Activated CD4-positive, CD25-positive, alpha-beta regulatory T cell treated with anti-CD3 and anti-CD28 coated beads, Interleukin-2, amount 50 U/mL, for 24 hours (primary cell): ENCODE measurements around the gene TAF6.

Experiments used
- ATAC-seq, 2 donors: fragments of 150-1000 bp; cut with Tn5 transposase; one replicate each; pipeline ENCODE4 v1.10.0; 2021; ENCODE audit warnings: mild to moderate bottlenecking in 1 of 2, moderate library complexity in 1 of 2

TAF6 gene

GRCh38 chr7:100091411-100092181 lies 27.6 kb downstream of the TAF6 start:
- ATAC-seq: no peak

GRCh38 chr7:100090527-100091410 lies 28.4 kb downstream of the TAF6 start:
- ATAC-seq: peak in 1 of 2 donors; percentile 15

GRCh38 chr7:100089458-100090196 lies 29.5 kb downstream of the TAF6 start:
- no peak for ATAC-seq

DNA sequence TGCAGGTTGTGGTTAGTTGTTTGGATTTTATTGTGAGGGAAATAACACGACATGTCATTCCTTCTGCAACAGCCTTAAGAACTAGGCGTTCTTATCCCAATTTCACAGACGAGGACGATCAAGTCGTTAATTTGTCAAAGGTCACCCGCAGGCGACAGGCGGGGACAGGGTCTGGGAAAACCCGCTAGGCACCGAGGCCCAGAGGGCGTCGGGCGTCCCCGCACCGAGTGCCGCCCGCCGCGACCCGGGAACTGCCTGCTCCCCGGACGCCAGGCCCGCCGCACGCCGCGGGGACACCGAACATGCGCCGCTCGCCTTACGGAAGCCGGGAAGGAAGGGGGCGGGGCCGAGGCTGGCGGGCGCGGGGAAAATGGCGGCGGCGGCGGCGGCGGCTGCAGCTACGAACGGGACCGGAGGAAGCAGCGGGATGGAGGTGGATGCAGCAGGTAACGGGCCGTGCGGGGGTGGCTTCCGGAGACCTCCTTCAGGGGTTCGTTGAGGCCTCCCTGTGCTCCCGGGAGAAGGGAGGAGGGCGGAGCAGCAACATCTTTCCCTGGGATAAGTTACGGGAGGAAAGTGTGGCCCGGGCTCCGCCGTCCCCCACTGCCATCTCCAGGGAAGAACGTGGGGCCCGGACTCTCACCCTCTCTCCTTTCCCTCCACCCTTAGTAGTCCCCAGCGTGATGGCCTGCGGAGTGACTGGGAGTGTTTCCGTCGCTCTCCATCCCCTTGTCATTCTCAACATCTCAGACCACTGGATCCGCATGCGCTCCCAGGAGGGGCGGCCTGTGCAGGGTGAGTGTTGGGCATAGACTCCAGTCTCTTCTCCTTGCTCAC lies 30.3 kb downstream of the TAF6 start, which contains the start of gene COPS6:
Gene COPS6 (plus strand): TSS at position 349 of the 837 bp plus-strand sequence. CDS start 22 bp downstream, at position 371.
- ATAC-seq: peak; percentile 65 to 71

- no peak for ATAC-seq
These were observed 31.0 kb downstream of the TAF6 start for GRCh38 chr7:100088095-100088620.

GRCh38 chr7:100087055-100087750 lies 32.0 kb downstream of the TAF6 start:
- ATAC-seq: no peak

GRCh38 chr7:100085515-100085914 lies 33.6 kb downstream of the TAF6 start:
- no peak for ATAC-seq

DNA sequence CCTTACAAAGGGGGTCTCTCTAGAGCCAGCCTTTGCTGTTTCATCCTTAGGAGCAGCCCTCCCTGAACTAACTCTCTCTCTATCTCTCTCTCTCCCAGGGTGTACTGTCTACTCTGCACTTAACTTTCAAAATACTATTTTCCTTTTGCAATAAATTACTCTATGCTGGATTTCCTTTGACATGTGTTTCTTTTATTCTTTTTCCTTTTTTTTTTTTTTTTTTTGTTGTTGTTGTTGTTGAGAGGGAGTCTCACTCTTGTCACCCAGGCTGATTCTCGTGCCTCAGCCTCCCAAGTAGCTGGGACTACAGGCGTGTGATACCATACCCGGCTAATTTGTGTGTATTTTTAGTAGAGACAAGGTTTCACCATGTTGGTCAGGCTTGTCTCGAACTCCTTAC lies 36.2 kb downstream of the TAF6 start:
- ATAC-seq: no peak

DNA sequence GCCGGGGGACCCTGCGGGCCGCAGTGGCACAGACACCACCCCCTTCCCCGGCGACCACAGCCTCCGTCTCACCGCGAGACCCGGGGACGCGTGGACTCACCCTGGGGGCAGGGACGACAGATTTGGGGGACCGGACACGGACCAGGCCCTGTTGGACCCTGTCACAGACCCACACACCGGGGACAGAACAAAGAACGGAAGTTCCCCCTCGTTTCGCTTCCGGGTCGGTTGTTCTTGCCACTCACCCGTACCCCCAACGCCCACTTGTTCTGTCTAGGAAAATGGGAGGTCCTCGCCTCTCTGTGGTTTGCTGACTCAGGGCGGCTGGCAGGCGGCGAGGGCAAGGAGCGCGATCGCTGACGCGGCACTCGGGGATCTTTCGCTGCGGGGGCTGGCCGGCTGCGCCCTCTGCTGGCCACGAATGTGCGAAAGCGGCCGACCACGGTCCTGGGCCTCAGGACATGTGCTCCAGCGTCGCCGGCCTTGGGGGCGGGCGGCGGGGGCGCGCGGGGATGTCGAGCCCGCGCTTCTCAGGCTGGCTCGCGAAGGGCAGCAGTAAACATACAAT lies 37.5 kb downstream of the TAF6 start, which contains the start of gene ZNF3:
Gene ZNF3 (minus strand): TSS at position 189 of the 568 bp plus-strand sequence. CDS start 4,366 bp downstream, outside the sequence.
- peak; percentile 88 to 91 for ATAC-seq

DNA sequence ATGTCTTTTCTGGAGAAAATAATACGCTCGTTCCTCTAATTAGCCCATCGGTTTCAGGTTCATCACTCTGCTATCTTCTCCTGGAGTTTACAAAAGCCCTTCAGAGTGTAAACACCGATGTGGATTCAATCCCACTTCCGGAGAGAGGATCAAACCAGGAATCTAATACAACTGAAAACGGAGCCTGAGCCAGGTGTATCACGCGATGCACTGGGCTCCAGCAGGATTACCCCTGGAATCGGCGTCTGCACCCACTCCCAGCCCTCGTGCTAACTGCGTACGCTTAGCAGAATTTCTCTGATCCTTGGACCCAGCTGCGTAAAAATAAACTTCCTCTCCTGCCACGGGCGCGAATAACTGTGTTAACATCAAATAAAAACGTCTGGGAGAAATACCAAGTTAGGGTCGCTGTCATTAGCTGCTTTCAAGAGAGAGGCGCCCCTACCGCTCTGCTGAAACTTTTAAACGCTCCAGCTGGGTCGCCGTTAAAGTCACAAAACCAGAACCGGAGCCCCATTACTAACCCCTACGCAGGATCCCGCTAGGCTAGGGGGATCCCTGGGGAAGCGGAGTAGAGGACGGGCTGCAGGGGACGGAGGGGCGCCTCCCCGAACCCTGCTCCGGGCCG lies 38.1 kb downstream of the TAF6 start:
- ATAC-seq: no peak

DNA sequence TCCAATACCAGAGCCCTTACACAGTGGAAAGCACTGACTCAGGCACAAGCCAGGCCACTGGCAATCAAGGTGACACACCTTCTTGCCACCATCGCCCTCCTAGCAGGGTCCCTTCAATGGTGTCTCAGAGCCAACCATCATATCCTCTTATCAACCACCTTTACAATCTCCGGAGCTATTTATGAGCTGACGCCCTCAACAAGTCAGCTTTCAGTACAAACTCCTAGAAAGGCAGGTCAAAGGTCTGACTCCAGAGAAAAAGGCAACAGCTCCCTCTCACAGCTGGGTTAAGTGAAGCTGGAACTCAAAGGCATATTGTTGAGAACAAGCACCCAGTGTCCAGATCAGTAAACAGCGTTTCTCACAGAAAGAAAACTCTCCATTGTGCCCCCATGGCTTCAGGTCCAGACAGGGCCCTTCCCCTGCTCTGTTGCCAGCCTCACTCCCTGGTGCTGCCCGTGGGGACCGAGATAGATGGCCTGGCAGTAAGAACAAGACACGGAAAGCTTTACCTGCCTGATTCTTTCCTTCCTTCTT lies 40.1 kb downstream of the TAF6 start:
- no peak for ATAC-seq

- ATAC-seq: no peak
These were observed 42.0 kb downstream of the TAF6 start for GRCh38 chr7:100077205-100077604.

DNA sequence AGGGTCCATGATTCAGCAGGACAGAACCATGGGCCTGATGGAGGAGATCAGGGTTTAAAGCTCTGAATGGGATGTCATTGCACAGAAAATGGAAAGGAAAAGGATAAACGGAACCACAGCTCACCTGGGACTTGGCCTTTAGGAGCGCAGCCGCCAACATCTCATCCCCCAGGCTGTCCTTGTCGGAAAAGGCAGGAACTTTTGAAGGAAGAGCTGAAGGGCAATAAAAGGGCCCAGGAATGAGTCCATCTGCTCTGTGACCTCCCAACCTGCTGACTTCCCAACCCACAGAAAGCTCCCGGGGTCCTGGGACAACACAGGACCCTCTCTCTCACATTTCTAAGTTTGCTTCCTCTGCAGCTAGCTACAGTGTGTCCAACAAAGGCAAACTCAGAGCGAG lies 43.7 kb downstream of the TAF6 start:
- no peak for ATAC-seq

DNA sequence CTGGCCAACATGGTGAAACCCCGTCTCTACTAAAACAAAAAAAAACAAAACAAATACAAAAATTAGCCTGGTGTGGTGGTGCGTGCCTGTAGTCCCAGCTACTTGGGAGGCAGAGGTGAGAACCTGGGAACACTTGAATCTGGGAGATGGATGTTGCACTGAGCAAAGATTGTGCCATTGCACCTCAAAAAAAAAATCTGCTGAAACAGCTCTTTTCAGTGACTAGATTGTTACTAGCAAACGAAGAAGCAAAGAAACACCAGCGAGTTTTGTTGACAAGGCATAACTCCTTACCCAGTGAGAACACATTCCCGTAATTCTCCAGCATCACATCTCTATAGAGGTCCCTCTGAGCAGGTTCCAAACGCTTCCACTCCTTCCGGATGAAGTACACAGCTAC lies 44.3 kb downstream of the TAF6 start:
- ATAC-seq: no peak

DNA sequence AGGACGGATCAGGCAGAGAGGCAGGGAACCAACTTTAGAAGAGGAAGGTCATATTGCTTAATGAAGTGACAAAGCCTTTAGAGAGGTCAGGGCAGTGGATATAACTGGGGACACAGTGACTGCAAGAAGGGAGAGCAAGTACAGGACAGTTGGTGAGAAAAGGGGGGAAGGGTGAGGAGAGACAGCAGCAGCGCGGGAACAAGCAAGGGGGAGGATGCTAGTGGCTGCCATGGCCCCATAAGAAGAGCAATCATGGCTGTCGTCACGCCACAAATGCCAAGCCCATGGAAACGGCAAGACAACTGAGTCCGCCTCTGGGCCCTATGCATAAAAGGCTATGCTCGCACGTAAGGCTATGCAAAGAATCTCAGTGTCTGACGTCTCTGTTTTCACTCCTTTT lies 46.7 kb downstream of the TAF6 start:
- no peak for ATAC-seq

DNA sequence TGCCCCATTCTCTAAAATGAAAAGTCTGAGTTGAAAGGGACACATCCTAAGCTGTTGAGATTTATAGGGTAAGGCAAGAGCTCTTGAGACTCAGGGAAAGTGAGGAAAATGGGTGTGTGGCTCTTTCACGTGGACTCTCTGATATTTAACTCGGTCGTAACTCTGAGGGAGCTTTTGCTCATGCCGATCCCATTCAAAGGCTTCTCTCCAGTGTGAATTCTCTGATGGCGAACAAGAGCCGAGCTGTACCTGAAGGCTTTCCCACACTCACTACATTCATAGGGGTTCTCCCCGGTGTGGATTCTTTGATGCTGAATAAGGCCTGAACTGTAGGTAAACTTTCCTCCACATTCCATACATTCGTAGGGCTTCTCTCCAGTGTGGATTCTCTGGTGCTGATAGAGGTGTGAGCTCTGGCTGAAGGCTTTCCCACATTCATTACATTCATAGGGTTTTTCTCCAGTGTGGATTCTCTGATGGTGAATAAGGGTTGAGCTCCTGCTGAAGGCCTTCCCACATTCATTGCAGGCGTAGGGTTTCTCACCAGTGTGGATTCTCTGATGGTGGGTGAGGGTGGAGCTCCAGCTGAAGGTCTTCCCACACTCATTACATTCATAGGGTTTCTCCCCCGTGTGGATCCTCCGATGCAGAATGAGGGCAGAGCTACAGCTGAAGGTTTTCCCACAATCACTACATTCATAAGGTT lies 48.0 kb downstream of the TAF6 start:
- no peak for ATAC-seq

DNA sequence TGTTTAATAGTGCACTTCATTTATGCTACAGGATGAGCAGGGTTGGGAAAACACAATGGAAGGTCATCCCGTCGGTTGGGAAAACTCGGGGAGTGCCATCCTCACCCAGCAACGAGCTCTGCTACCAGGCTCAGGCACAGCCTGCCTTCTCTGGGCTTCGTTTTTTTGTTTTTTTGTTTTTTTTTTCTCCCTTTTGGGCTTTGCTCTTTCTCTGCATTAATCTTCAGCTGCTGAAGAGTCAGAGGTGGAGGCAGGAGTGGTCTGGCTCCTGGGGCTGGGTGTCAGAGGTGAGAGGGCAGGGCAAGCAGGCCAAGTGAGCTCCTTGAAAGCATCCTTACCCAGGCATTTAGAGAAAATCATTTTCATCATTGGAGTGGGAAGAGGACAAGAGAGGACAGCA lies 49.2 kb downstream of the TAF6 start:
- no peak for ATAC-seq

DNA sequence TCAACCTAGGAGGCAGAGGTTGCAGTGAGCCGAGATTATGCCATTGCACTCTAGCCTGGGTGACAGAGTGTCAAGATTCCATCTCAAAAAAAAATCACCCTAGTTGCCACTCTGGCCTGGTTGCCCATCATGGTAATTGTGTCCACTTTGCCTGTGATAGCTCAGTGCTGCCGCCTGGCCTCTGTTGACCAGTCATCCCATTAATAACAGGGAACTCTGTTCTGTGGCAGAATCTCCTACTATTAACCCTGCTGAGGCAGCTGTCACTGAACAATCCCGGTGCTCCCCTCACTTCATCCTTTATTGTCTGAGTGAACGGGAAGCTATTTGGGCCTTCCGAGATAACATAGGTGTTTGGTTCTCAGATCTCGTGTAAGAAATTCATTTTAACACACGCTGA lies 52.2 kb downstream of the TAF6 start:
- ATAC-seq: no peak
